HG03135 (cell line): Measurements from ENCODE around the gene GAST.
"Not testable (repeated sequence)": the region's sequence is repeated elsewhere in the genome, so short reads cannot be mapped to it uniquely, and the experiment has no call there.

ENCODE experiments used
- ATAC-seq: cut with Tn5 transposase; IDR thresholded peaks from one replicate; pipeline ENCODE4 v1.9.1; 2021; ENCODE audit warnings: mild to moderate bottlenecking, moderate library complexity; ENCODE audit not compliant: unreplicated experiment

The GAST gene

DNA sequence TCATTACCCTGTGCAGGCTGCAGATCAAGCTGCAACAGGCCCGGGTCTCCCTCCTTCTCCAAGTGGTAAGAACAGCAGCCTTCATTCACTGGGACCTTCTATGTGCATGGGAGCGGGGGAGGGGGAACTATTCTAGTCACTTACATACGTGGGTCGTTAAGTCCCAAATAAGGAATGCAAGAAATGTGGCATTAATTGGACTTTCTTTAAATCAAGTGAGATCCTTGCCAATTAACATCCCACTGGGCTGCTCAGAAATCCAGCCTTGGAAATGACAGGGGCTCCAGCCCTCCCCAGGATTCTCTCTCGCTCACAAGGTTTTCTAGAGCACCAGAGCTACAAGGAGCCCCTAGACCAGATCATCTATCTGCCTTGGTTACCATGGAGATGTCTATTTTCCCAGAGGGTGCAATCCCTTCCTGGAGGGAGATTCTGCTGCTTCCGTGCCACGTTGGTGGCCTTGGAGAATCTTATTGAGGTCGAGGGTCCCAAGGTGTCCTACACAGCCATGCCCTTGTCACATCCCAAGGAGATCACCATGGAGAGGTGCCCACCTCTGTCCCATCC lies 28.6 kb upstream of the GAST start:
- no peak for ATAC-seq

- ATAC-seq: no peak
Measured at GRCh38 chr17:41684035-41684434, 28.1 kb upstream of the GAST start.

- ATAC-seq: not testable (repeated sequence)
Measured at GRCh38 chr17:41685753-41686152, 26.4 kb upstream of the GAST start.

DNA sequence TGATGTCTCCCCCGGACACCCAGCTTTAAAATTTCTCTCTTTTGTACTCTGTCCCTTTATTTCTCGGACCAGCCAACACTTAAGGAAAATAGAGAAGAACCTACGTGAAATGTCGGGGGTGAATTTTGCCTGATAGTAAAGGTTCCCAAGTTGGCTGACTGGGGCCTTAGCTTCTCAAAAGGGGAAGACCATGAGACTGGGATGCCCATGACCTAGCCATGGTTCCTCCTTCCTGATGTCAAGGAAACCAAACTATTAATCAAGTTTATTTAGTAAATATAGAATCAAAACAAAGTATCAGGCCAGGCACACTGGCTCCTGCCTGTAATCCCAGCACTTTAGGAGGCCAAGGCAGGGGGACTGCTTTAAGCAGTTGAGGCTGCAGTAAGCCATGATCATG lies 25.9 kb upstream of the GAST start:
- ATAC-seq: no peak

GRCh38 chr17:41687828-41688640 lies 24.1 kb upstream of the GAST start:
- peak; percentile 6 for ATAC-seq

GRCh38 chr17:41688641-41689496 lies 23.3 kb upstream of the GAST start, which contains the start of gene EIF1:
Gene EIF1 (plus strand): TSS chr17:41688885. CDS start chr17:41689039, 154 bp downstream.
- peak; percentile 77 for ATAC-seq

DNA sequence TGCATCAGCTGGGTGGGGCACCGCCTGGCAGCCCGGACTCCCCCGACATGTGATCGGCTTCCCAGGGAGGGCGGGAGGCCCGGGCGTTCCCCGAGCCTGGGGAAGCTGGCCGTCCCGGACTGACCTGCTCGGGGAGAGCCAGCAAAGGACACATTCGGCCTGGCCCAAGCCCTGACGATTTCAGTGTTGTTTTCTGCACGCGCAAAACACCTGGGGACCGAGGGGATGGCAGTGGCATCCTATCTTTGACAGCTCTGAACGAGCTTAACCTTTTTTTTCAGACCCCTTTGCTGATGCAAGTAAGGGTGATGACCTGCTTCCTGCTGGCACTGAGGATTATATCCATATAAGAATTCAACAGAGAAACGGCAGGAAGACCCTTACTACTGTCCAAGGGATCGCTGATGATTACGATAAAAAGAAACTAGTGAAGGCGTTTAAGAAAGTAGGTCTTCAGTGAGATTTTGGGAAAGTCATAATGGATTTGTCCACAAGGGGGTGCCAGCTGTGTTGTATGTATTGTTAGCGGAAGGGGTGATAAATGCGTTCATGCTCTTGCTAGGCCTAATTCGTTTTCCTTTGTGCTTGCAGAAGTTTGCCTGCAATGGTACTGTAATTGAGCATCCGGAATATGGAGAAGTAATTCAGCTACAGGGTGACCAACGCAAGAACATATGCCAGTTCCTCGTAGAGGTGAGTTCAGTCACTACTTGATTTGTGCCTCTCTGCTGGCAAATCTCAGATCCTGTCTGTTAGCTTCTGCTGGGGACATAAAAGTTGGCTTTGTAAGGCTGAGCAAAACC lies 22.4 kb upstream of the GAST start:
- ATAC-seq: no peak

GRCh38 chr17:41690497-41690896 lies 21.6 kb upstream of the GAST start:
- no peak for ATAC-seq

DNA sequence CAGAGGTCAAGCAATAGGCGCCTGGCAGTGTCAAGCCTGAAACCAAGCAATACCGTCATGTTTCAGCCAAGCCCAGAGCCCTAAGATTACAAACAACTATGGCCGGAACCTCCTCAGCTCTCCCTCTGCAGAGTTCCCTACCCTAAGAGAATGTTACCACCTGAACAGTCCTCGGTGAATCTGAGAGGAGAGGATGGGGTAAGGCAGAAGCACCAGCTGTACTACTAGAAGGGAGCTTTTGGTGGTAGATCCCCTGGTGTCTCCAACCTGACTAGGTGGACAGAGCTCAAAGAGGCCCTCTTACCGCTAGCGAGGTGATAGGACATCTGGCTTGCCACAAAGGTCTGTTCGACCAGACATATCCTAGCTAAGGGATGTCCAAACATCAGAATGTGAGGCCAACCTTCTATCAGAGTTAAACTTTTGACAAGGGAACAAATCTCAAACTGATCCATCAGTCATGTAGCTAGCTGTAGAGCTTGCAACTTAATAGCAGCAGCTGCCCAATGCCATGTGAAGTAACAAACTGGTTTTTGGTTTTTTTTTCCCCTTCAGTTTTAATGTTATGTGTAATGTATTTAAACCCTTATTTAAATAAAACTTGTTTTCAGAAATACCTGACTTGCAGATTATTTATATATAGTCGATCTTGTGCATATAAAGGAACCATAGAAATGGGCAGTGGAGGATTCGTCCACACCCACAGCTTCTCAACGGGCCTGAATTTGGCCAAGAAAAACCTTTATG lies 20.9 kb upstream of the GAST start:
- ATAC-seq: no peak

- ATAC-seq: no peak
Measured at GRCh38 chr17:41692722-41693521, 19.2 kb upstream of the GAST start.

GRCh38 chr17:41695134-41695661 lies 16.9 kb upstream of the GAST start:
- ATAC-seq: no peak

DNA sequence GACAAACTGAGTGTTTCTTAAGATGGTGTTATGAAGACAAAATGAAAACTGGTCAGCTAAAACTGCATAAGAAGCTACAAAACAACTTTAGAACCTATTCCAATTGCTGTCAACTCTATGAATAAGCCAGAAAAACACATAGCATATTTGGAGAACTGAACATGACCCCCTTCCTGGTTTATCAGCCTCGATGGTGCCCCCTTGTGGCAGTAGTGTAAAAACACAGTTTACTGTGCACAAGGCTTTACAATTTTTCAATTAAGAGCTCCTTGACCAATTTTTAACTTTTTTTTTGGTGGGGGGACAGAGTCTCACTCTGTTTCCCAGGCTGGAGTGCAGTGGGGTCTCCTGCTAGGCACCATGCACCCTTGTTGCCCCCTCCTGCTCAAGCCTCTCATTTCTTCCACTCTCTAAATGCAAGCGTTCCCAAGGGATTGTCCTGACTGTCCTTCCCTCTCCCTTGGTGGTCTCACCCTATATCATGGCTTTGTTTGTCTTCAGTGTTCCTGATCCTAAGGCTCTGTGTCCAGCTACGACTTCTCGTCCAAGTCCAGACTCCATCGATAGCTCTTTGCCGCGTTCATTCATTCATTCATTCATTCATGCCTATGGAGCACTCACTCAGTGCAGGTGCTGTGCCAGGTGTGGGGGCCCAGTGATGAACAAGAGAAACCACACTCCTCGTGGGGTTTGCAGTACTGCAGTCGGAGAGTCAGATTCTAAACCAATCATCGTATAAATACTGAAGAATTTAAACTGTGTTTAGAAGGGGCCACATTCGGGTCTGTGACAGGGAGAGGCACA lies 16.0 kb upstream of the GAST start:
- no peak for ATAC-seq

- no peak for ATAC-seq
Measured at GRCh38 chr17:41697122-41697962, 14.8 kb upstream of the GAST start.

DNA sequence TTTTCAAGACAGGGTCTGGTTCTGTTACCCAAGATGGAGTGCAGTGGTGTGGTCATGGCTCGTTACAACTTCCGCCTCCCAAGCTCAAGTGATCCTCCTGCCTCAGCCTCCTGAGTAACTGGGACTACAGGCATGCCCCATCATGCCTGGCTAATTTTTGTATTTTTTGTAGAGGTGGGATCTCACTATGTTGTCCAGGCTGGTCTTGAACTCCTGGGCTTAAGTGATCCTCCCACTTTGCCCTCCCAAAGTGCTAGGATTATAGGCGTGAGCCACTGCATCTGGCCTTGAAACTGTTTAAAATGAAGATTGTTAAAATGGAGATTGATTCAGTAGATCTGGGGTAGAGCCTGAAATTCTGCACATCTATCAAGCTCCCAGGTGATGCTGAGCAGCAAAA lies 11.3 kb upstream of the GAST start:
- ATAC-seq: not testable (repeated sequence)

DNA sequence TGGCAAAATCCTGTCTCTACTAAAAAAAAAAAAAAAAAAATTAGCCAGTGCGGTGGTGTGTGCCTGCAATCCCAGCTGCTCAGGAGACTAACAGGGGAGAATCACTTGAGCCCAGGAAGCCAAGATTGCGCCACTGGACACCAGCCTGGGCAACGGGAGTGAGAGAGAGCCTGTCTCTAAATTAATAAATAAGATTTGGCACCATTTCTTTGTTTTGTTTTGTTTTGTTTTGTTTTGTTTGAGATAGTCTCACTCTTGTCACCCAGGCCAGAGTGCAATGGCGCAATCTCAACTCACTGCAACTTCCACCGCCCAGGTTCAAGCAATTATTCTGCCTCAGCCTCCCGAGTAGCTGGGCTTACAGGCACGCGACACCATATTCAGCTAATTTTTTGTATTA lies 9.4 kb upstream of the GAST start:
- ATAC-seq: no peak

GRCh38 chr17:41705271-41705991 lies 6.7 kb upstream of the GAST start:
- ATAC-seq: no peak
